Vagina (tissue), 2 donors: Measurements from ENCODE around the gene PIK3C2A. TPM values are rescaled to one million over a fixed set of nuclear protein-coding genes. Genes with fewer than 3 reads are reported as not detected.
A peak's percentile ranks its signal among the peaks of the same experiment; 100 is the strongest.

Source experiments
- DNase-seq, 2 donors: peaks; one replicate each; pipeline ENCODE4 v3.0.0-alpha.2; 2017; ENCODE audit errors: extremely low spot score in 2 of 2
- H3K27ac ChIP-seq: fragments of 200-600 bp; sonication (generic); one replicate; pipeline ENCODE4 v1.5.1; 2019
- H3K27me3 ChIP-seq: fragments of 200-600 bp; sonication (generic); one replicate; pipeline ENCODE4 v1.5.1; 2019
- H3K36me3 ChIP-seq, 2 donors: fragments of 200-600 bp; sonication (generic); one replicate each; pipeline ENCODE4 v1.5.1; 2017 to 2019
- H3K4me1 ChIP-seq: fragments of 200-600 bp; sonication (generic); one replicate; pipeline ENCODE4 v1.5.1; 2019
- H3K4me3 ChIP-seq, 2 donors: fragments of 200-600 bp; sonication (generic); 1 replicate in 1 of 2; 2 replicates in 1 of 2; pipeline ENCODE4 v1.5.1; 2016 to 2019
- H3K9me3 ChIP-seq: fragments of 200-600 bp; sonication (generic); one replicate; pipeline ENCODE4 v1.5.1; 2019
- POLR2A ChIP-seq, 2 donors: fragments of 450-650 bp; IDR thresholded peaks; one replicate each; pipeline ENCODE4 v1.6.1; 2017; ENCODE audit warnings: antibody characterized with exemption in 2 of 2, mild to moderate bottlenecking in 2 of 2, moderate library complexity in 2 of 2
- POLR2AphosphoS5 ChIP-seq, 2 donors: sonication (generic); formaldehyde crosslinking; IDR thresholded peaks; one replicate each; pipeline ENCODE4 v1.9.0; 2017; ENCODE audit warnings: antibody characterized with exemption in 2 of 2, mild to moderate bottlenecking in 2 of 2, low read depth in 1 of 2; ENCODE audit not compliant: insufficient read depth in 1 of 2
- intact Hi-C: fragments of 100-400 bp; cut with DNase I; formaldehyde crosslinking; loops from one replicate; pipeline ENCODE4 v1.15.1; 2023
- total RNA-seq: library from RNA; depleted of rRNA; stranded (reverse); fragments of >200 nt; gene quantifications from one replicate; pipeline ENCODE4 v1.2.3, GENCODE V29; 2016
- TF ChIP-seq, protein P1 (sequence below), 3 experiments: fragments of 450-650 bp in 2 of 3; fragments of 200-600 bp in 1 of 3; sonication (generic) in 1 of 3; IDR thresholded peaks; one replicate each; pipeline ENCODE4 v1.5.1; 2017 to 2019; ENCODE audit warnings: antibody characterized with exemption in 3 of 3, mild to moderate bottlenecking in 2 of 3, moderate library complexity in 2 of 3

The PIK3C2A gene
- total RNA-seq, 1 donor from 2014 or later = 52.1 TPM

DNA sequence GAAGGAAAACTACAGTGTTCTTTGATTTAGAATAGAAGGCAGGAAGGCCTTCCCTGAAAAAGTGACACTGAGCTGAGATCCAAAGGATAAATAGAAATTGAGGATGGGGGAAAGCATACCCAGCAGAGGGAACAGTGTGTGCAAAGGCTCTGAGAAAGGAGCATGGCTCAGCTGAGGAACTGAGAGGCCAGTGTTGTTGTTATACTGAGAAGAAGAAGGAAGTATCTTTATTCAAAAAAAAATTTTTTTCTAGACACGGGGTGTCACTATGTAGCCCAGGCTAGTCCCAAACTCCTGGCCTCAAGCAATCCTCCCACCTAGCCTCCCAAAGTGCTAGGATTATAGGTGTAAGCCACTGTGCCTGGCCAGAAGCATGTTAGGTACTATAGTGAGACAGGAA is 3.5 kb upstream of the PIK3C2A start:
- H3K27ac ChIP-seq = no peak overlapping the region
- H3K4me1 ChIP-seq = peaks cover 28% of the 10 kb centered on the region
- no peaks in the 10 kb centered on the region for H3K36me3 ChIP-seq
- H3K9me3 ChIP-seq = no peaks in the 10 kb centered on the region
- TF ChIP-seq POLR2A (IDR thresholded peaks at IDR 0.05) = no peak
- TF ChIP-seq, protein P1, sequence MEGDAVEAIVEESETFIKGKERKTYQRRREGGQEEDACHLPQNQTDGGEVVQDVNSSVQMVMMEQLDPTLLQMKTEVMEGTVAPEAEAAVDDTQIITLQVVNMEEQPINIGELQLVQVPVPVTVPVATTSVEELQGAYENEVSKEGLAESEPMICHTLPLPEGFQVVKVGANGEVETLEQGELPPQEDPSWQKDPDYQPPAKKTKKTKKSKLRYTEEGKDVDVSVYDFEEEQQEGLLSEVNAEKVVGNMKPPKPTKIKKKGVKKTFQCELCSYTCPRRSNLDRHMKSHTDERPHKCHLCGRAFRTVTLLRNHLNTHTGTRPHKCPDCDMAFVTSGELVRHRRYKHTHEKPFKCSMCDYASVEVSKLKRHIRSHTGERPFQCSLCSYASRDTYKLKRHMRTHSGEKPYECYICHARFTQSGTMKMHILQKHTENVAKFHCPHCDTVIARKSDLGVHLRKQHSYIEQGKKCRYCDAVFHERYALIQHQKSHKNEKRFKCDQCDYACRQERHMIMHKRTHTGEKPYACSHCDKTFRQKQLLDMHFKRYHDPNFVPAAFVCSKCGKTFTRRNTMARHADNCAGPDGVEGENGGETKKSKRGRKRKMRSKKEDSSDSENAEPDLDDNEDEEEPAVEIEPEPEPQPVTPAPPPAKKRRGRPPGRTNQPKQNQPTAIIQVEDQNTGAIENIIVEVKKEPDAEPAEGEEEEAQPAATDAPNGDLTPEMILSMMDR (IDR thresholded peaks at IDR 0.05) = no peak
- TF ChIP-seq POLR2AphosphoS5 (IDR thresholded peaks at IDR 0.05; ENCODE audit: insufficient read depth in 1 of 2, low read depth in 1 of 2) = no peak
- intact Hi-C loops = no loop called here
- H3K27me3 ChIP-seq = no peaks in the 10 kb centered on the region
- DNase-seq = no peak
- no peak overlapping the region for H3K4me3 ChIP-seq

GRCh38 chr11:17209939-17210245 is 2.1 kb upstream of the PIK3C2A start:
- Histone ChIP-seq H3K4me1 (peaks cover 35% of the 10 kb centered on the region), H3K27ac (peak overlapping the region; percentile 96), H3K9me3 (no peaks in the 10 kb centered on the region), H3K27me3 (no peaks in the 10 kb centered on the region), H3K36me3 (no peaks in the 10 kb centered on the region), H3K4me3 (no peak overlapping the region)
- intact Hi-C loops = loop anchor here (5.0 kb wide), 1 partner anchor 133 kb away; the partner anchor contains the start of gene RPS13
- no peak for DNase-seq
- TF ChIP-seq POLR2AphosphoS5 (IDR thresholded peaks at IDR 0.05; ENCODE audit: insufficient read depth in 1 of 2, low read depth in 1 of 2) = no peak
- no peak for TF ChIP-seq POLR2A (IDR thresholded peaks at IDR 0.05)
- TF ChIP-seq, protein P1 (IDR thresholded peaks at IDR 0.05) = no peak

DNA sequence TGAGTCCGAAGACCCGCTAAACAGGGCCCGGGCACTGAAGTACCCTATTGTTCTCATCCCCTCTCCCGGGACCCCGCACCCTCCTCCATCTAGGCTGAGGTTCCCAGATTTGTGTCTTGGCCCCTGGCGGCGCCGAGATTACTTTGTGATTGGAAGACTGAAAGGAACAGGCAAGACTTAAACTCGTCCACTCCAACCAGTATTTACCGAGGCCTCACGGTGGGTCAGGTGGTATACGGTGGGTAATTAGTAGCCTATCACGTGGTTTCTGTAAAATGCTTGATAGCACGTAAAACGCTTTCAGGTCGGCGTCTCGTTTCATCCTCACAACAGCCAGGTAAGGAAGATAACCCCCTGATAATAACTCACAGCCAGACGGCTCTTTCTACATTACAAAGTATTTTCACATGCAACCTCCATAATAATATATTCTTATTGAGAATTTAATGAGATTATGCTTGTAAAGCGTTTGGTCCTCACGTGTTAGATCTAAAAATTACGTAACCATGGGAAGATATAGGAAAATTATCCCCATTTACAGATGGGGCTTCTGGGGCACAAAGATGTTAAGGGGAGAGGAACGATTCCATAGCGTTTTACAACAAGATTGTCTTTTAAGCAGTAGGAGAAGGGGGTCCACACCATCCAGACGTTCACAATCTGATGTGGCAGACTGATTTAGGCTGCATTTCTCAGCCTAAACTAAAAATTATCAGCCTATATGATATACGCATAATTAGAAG is 642 bp upstream of the PIK3C2A start:
- Histone ChIP-seq H3K27ac (peak overlapping the region; percentile 96), H3K27me3 (no peaks in the 10 kb centered on the region), H3K36me3 (no peaks in the 10 kb centered on the region), H3K9me3 (no peaks in the 10 kb centered on the region), H3K4me3 (peak overlapping the region; percentile 89 to 93), H3K4me1 (peaks cover 35% of the 10 kb centered on the region)
- TF ChIP-seq POLR2AphosphoS5 (IDR thresholded peaks at IDR 0.05; ENCODE audit: insufficient read depth in 1 of 2, low read depth in 1 of 2) (no peak), POLR2A (IDR thresholded peaks at IDR 0.05) (no peak)
- TF ChIP-seq, protein P1 (IDR thresholded peaks at IDR 0.05) = no peak
- DNase-seq = peak in 1 of 2 donors; percentile 90
- intact Hi-C loops = loop anchor here (5.0 kb wide), 1 partner anchor 131 kb away; the partner anchor contains the start of gene RPS13

GRCh38 chr11:17206463-17206862 is 1.3 kb downstream of the PIK3C2A start:
- DNase-seq = no peak
- Histone ChIP-seq H3K27me3 (no peaks in the 10 kb centered on the region), H3K27ac (peak overlapping the region; percentile 96), H3K9me3 (no peaks in the 10 kb centered on the region), H3K4me3 (peak overlapping the region; percentile 89 to 93), H3K36me3 (no peaks in the 10 kb centered on the region), H3K4me1 (peaks cover 35% of the 10 kb centered on the region)
- TF ChIP-seq POLR2A (IDR thresholded peaks at IDR 0.05) = no peak
- TF ChIP-seq, protein P1 (IDR thresholded peaks at IDR 0.05) = no peak
- TF ChIP-seq POLR2AphosphoS5 (IDR thresholded peaks at IDR 0.05; ENCODE audit: insufficient read depth in 1 of 2, low read depth in 1 of 2) = no peak
- intact Hi-C loops = loop anchor here (5.0 kb wide), 1 partner anchor 129 kb away; the partner anchor contains the start of gene RPS13

GRCh38 chr11:17197431-17197898 is 10.3 kb downstream of the PIK3C2A start:
- Histone ChIP-seq H3K9me3 (no peaks in the 10 kb centered on the region), H3K4me1 (peaks cover 5% of the 10 kb centered on the region), H3K27me3 (no peaks in the 10 kb centered on the region), H3K27ac (no peak overlapping the region), H3K4me3 (no peak overlapping the region), H3K36me3 (peaks cover 0 to 8% of the 10 kb centered on the region in 2 donors)
- intact Hi-C loops = no loop called here
- DNase-seq = no peak
- TF ChIP-seq, protein P1 (IDR thresholded peaks at IDR 0.05) = no peak
- TF ChIP-seq POLR2AphosphoS5 (IDR thresholded peaks at IDR 0.05; ENCODE audit: insufficient read depth in 1 of 2, low read depth in 1 of 2) = no peak
- no peak for TF ChIP-seq POLR2A (IDR thresholded peaks at IDR 0.05)
